DND-41 (cell line): ENCODE measurements around the gene DCTD.

Experiments
- ATAC-seq: fragments of 200-7000 bp; cut with Tn5 transposase; 3 replicates; pipeline ENCODE4 v1.9.1; 2021; ENCODE audit warnings: low read depth; ENCODE audit not compliant: insufficient read depth
- DNase-seq: peaks from one replicate; pipeline ENCODE4 v3.0.0-alpha.2; 2020
- H2AFZ ChIP-seq: 2 replicates; pipeline ENCODE4 v1.6.0; 2012; ENCODE audit warnings: low read depth, low read length
- H3K27ac ChIP-seq: 2 replicates; pipeline ENCODE4 v1.5.1; 2012; ENCODE audit warnings: low read length, inconsistent platforms
- H3K27me3 ChIP-seq: fragments of 200-600 bp; sonication (generic); 2 replicates; pipeline ENCODE4 v1.6.0; 2012; ENCODE audit warnings: low read length, mild to moderate bottlenecking, inconsistent platforms; ENCODE audit not compliant: insufficient read depth, poor library complexity
- H3K36me3 ChIP-seq: 2 replicates; pipeline ENCODE4 v1.5.1; 2012; ENCODE audit warnings: low read length, inconsistent platforms; ENCODE audit not compliant: insufficient read depth
- H3K4me1 ChIP-seq: 2 replicates; pipeline ENCODE4 v1.5.1; 2012; ENCODE audit warnings: mild to moderate bottlenecking, low read length; ENCODE audit not compliant: insufficient read depth
- H3K4me2 ChIP-seq: 2 replicates; pipeline ENCODE4 v1.6.0; 2012; ENCODE audit warnings: mild to moderate bottlenecking, moderate library complexity, low read length, inconsistent platforms; ENCODE audit not compliant: insufficient read depth
- H3K4me3 ChIP-seq, 2 experiments: fragments of 200-600 bp in 1 of 2; shearing (Covaris generic) in 1 of 2; 2 replicates each; pipeline ENCODE4 v1.5.1; 2012 to 2016; ENCODE audit warnings: inconsistent platforms in 2 of 2, low read length in 2 of 2, mild to moderate bottlenecking in 2 of 2, low read depth in 1 of 2, moderate library complexity in 1 of 2
- H3K79me2 ChIP-seq: 2 replicates; pipeline ENCODE4 v1.6.0; 2012; ENCODE audit warnings: low read length, inconsistent platforms; ENCODE audit not compliant: insufficient read depth
- H3K9ac ChIP-seq: 2 replicates; pipeline ENCODE4 v1.6.0; 2012; ENCODE audit warnings: low read depth, mild to moderate bottlenecking, inconsistent platforms, low read length, moderate library complexity
- H3K9me3 ChIP-seq: 2 replicates; pipeline ENCODE4 v1.5.1; 2012; ENCODE audit warnings: low read length, moderate library complexity, mild to moderate bottlenecking, inconsistent platforms; ENCODE audit not compliant: insufficient read depth, severe bottlenecking
- H4K20me1 ChIP-seq: 2 replicates; pipeline ENCODE4 v1.6.0; 2012; ENCODE audit warnings: low read length; ENCODE audit not compliant: insufficient read depth
- CTCF ChIP-seq: IDR thresholded peaks from 2 replicates; pipeline ENCODE4 v1.5.1; 2012; ENCODE audit warnings: borderline replicate concordance, low read length, moderate library complexity, mild to moderate bottlenecking; ENCODE audit not compliant: poor library complexity, severe bottlenecking; ENCODE audit errors: extremely low read depth
- EZH2 ChIP-seq: IDR thresholded peaks from 3 replicates; pipeline ENCODE4 v1.6.1; 2012; ENCODE audit warnings: borderline replicate concordance, low read depth, mild to moderate bottlenecking, moderate library complexity, low read length, inconsistent platforms; ENCODE audit not compliant: severe bottlenecking

Gene DCTD

GRCh38 chr4:182846036-182846435, 71.2 kb downstream of the DCTD start:
- TF ChIP-seq EZH2 (no peak), CTCF (no peak)
- Histone ChIP-seq H3K4me2 (no peak overlapping the region), H2AFZ (no peak overlapping the region), H3K9ac (no peak overlapping the region), H3K27ac (no peak overlapping the region), H3K36me3 (no peaks in the 10 kb centered on the region), H3K4me1 (no peaks in the 10 kb centered on the region), H3K4me3 (no peak overlapping the region), H3K9me3 (no peaks in the 10 kb centered on the region), H4K20me1 (no peaks in the 10 kb centered on the region), H3K79me2 (no peaks in the 10 kb centered on the region), H3K27me3 (no peaks in the 10 kb centered on the region)
- no peak for ATAC-seq
- no peak for DNase-seq

DNA sequence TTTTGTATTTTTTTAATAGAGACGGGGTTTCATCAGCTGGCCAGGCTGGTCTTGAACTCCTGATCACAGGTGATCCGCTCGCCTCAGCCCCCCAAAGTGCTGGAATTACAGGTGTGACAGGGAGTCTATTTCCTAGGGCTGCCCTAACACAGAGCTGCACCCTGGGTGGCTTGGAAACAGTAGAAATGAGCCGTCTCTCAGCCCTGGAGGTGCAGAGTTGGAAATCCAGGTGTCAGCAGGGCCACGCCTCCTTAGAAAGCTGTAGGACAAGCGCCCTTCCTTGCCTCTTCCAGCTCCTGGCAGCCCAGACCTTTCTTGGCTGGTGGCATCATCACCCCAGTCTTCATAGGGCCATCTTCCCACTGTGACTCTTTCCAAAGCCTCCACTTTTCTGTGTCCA, 71.6 kb downstream of the DCTD start:
- Histone ChIP-seq H3K9ac (no peak overlapping the region), H3K79me2 (no peaks in the 10 kb centered on the region), H3K4me1 (no peaks in the 10 kb centered on the region), H2AFZ (no peak overlapping the region), H3K9me3 (no peaks in the 10 kb centered on the region), H3K27me3 (no peaks in the 10 kb centered on the region), H3K4me2 (no peak overlapping the region), H3K4me3 (no peak overlapping the region), H3K27ac (no peak overlapping the region), H3K36me3 (no peaks in the 10 kb centered on the region), H4K20me1 (no peaks in the 10 kb centered on the region)
- TF ChIP-seq CTCF (no peak), EZH2 (no peak)
- DNase-seq: no peak
- no peak for ATAC-seq

GRCh38 chr4:182843808-182844325, 73.3 kb downstream of the DCTD start:
- H3K79me2 ChIP-seq: no peaks in the 10 kb centered on the region
- H3K27ac ChIP-seq: no peak overlapping the region
- H3K4me3 ChIP-seq: no peak overlapping the region
- no peak for DNase-seq
- H3K36me3 ChIP-seq: no peaks in the 10 kb centered on the region
- H2AFZ ChIP-seq: no peak overlapping the region
- H3K4me1 ChIP-seq: no peaks in the 10 kb centered on the region
- H3K9me3 ChIP-seq: no peaks in the 10 kb centered on the region
- H4K20me1 ChIP-seq: no peaks in the 10 kb centered on the region
- no peak overlapping the region for H3K9ac ChIP-seq
- no peaks in the 10 kb centered on the region for H3K27me3 ChIP-seq
- no peak overlapping the region for H3K4me2 ChIP-seq
- TF ChIP-seq EZH2 (no peak), CTCF (no peak)
- ATAC-seq: no peak
